GM19438 (cell line): ENCODE measurements around the gene ODAD4.

Source experiments
- ATAC-seq: cut with Tn5 transposase; IDR thresholded peaks from one replicate; pipeline ENCODE4 v1.9.1; 2021; ENCODE audit warnings: low read depth; ENCODE audit not compliant: unreplicated experiment

Gene ODAD4

DNA sequence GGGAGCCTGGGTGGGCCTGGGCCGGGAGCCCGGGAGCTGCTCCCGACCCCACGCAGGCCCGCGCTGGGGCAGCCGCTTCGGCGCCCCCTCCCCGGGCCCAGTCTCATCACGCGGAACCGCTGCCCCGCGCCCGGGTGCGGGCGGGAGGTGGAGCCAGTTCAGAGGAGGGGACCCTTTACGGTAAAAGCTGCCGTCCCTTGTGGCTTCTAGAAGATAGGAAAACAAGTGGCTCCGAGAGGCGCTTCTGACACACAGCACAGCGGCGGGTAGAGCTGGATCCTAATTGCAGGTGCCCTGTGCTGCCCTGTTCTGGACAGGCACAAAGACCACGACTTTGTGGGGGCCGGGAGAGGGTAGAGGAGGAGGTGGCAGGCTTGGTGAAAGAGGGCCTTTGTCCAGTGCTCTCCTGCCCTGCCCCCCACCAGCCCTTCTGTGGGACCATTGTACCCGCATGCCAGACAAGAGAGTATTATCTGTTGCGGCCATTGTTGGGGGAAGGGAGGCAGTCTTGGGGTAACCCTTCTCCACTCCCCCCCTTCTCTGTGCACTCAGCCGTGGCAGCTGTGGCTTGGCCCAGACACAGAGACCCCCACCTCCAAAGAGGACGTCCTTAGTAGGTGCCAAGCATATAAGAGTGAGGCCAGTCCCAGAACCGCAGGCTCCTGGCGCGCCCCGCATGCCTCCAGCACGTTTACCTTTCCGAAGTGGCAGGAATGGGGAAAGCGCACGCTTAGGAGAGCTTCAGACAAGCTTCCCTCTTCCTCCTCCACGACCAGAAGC is 36.9 kb downstream of the ODAD4 start:
- peak; percentile 14 for ATAC-seq

DNA sequence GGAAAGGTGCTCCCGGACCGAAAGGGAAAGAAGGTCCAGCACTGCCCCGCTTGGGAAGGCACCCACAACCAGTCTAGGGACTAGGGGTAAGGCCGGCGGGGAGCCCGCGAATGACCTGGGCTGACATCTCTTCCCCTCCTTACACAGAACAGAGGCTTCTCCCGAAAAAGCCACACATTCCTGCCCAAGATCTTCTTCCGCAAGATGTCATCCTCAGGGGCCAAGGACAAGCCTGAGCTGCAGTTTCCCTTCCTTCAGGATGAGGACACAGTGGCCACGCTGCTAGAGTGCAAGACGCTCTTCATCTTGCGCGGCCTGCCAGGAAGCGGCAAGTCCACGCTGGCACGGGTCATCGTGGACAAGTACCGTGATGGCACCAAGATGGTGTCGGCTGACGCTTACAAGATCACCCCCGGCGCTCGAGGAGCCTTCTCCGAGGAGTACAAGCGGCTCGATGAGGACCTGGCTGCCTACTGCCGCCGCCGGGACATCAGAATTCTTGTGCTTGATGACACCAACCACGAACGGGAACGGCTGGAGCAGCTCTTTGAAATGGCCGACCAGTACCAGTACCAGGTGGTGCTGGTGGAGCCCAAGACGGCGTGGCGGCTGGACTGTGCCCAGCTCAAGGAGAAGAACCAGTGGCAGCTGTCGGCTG is 37.6 kb downstream of the ODAD4 start:
- no peak for ATAC-seq

DNA sequence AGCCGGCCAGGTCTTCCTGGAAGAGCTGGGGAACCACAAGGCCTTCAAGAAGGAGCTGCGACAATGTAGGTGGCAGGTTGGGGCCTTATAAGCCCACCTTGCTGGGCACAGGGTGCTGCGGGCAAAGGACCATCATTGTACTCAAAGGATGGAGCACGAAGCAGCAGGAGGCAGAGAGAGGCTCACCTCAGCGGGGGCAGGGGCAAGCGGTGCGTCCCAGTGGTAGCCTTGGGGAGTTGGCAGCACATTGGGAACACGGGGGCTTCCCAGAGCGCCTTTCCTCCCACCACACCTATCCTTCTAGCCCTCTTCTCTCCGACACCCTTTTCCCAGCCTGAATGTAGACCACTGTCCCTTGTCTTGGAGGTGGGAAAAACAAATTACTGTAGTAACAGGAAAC is 38.3 kb downstream of the ODAD4 start:
- ATAC-seq: no peak

DNA sequence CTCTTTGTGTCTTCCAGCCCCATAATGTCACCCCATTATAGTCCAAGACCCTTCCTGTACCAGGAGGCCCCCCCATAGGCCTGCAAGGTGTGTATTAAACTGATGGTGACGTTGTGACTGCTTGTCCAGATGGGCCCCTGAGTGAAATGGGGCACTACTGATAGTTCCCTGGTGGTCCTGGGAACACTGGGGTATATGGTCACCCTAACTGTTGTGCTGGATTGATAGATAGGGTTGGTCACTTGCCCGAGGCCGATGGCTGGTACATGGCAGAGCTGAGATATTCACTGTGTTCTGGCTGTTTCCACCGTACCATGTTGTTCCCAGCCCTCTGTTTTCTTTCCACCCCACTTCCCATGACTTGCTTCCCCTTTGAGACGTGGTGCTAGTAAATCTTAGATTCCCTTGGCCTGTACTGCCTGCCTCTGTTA is 40.5 kb downstream of the ODAD4 start:
- ATAC-seq: no peak

DNA sequence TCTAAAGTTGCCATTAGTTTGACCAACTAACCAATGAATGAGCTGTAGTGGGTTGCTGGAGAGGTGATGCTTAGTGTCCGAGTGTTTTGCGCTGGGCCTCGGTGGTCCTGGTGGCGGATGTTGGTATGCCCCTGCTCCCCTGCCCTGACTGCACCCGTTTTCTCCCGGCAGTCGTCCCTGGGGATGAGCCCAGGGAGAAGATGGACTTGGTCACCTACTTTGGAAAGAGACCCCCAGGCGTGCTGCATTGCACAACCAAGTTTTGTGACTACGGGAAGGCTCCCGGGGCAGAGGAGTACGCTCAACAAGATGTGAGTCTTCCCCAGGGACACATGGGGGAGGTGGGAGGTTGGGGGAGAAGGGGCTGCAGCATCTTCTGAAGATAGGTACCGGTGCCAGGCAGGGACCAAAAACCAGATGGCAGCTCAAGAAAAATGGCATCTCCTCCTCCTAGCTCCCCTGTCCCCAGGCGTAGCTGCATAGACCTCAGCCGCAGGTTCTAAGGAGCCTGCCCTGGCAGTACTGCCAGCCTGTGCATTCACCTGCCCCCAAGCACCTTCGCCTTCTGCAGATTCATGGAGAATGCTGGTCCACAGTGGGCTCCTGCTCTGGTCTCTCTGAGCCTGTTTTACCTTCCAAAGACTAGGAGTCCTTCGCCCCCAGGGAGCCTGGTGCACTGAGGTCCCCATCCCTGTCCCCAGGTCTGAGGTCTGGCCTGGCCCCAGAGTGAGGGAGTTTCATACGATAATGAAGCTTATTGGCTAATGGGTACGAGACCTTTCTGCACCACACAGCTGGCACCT is 41.5 kb downstream of the ODAD4 start:
- no peak for ATAC-seq

DNA sequence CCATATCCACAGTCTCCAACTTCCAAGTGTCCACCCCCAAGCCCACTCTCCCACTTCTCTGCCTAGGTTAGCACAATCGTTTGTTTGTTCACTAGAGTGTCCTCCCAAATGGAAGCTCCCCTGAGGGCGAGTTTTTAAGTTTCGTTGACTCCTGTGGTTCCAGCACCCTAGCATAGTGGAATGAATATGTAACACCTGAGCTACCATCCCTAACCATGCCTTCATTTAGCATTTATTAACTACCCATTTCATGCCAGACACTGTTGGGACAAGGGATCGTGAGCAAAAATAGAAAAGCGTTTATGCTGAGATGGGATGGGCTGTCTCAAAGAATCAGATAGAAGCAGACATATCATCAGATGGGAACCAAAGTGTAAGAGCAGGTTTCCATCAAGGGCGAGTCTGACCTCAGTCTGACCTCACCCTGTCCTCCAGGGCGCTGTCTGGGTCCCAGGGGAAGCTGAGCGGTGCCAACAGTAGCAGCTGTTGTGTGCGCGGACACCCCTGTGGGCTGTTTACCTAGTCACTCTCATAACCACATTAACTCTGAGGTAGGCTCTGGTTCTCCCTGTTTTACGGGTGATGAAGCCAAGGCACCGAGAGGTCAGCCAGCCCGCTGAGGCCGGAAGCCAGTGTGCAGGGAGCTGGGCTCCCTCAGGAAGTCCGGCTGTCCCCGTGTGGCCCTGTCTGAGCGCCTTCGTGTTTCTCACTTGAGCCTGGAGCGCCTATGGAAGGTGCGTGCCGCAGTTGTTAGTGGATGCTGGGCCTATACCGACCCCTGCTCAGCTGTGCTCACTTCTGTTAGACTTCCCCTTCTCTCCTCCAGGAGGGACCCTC is 42.4 kb downstream of the ODAD4 start:
- ATAC-seq: no peak

DNA sequence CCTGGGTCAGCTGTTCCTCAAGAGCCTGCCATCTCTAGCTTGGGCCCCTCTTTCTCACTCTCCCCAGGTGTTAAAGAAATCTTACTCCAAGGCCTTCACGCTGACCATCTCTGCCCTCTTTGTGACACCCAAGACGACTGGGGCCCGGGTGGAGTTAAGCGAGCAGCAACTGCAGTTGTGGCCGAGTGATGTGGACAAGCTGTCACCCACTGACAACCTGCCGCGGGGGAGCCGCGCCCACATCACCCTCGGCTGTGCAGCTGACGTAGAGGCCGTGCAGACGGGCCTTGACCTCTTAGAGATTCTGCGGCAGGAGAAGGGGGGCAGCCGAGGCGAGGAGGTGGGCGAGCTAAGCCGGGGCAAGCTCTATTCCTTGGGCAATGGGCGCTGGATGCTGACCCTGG is 43.0 kb downstream of the ODAD4 start:
- no peak for ATAC-seq

DNA sequence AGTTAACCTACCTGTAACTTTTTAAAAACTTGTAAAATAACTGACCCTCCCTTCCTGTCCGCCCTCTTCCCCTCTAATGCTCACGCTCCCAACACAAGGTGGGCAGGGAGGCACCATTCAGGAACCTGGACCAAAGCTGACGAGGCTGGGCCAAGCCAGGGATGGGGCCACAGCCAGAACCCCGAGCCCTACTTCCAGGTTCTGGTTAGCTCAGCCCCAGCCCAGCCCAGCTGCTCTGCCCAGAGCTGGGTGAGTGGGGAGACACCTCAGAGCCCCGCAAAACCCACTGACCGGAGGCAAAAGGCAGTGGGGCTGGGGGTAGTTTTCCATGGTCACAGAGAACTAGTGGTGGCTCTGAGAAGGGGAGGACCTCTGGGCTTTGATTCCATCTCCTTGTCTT is 43.6 kb downstream of the ODAD4 start:
- ATAC-seq: no peak

DNA sequence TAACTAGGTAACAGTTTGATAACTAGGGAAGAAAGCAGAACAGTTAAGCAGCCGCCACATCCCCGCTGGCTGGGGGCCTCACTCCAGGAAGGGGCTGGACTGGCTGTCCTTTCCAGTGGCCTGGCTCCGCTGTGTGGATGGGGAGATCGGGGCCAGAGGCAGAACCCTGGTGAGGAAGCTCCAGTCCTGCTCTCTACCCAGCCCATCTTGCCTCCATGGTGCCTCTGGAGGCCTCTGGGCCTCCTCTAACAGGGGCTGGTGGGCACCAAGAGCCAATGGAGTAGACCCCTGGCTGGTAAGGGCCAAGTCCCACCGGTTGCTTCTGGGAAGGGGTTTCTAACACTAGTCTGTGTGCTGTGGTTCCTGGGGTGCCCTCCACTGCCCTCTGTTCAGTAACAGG is 44.2 kb downstream of the ODAD4 start:
- ATAC-seq: no peak

DNA sequence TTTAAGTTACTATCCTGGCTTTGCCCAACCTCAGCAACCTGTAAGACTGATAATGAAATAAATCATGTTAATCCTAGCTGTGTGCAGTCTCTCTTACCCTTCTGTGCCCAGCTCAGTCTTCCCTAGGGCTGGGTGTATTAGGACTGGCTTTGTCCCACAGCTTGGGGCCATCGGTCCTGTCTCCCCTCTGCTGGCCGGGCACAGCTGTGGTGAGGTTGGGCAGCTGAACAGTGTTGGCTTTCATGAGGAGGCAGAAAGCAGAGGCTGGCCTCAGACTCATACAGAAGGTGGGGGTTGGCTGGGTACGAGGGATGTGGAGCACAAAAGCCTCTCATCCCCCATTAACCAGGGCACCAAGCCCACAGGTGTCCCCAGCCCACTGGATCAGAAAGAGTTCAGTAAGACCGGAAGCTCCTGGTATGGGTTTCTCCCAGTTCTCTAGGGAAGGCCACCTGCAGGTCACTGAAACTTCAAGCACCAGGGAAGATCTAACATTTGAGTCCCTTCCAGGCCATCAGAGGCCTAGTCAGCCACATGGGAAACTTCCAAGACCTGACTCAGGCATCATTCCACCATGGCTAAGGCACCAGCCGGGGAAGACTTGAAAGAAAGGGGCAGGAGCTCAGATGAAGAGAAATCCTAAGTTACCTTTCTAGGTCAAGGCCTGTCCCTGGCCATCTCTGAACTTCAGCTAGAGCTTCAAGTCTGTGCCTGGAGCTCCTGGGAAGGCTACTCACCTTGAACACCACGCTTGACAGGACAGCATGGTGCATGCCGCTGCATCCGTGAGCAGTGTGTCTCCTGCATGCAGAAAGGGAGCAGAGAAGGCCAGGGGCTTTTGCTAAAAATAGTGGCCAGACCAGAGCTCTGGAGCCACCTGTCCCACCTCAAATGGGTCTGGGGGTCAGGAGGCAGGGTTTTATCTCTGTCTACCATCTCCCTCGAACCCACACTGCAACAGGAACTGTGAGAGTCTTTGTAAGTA is 45.0 kb downstream of the ODAD4 start:
- ATAC-seq: no peak

DNA sequence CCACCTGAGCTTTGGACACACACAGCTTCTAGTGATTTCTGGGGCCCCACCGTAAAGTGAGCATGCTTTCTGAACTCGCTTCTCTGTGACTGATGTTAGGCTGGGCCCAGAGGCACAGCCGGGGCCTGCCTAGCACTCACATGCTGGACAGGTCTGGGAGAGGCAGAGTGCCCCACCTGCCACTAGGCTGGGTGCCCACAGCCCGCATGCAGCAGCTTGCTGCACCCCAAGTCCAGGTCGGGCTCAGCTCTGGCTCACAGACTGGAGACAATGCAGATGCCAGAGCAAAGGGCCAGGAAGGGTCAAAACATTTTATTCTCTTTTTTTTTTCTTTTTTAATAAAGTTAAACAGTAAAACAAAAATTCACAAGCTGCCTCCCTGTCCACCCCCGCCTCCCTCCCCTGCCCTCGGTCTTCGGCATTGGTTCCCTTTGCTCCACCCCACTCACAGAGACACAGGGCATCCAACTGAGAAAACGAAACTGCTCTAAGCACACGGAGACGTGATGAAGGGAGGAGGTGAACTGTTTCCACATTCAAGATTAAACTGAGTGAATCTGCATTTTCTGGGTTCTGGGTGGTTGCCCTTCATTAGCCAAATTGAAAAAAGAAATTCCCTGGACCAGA is 45.8 kb downstream of the ODAD4 start:
- ATAC-seq: no peak

DNA sequence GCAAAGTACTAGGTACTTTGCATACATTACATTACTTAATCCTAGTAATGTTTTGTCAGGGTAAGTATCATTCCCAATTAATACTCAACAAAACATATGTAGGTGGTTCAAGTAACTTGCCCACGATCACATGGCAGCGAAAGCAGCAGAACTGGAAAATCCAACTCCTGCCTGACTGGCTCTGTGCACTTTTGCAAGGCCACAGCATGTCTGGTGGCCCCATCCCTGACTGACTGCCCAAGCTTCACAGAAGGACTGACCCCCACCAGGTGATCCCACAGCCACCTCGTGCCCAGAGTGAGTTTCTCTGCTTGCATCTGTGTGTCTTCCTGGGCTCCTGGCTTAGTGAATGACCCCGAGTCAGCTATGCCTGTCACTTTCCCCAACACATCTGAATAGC is 47.6 kb downstream of the ODAD4 start:
- ATAC-seq: no peak

DNA sequence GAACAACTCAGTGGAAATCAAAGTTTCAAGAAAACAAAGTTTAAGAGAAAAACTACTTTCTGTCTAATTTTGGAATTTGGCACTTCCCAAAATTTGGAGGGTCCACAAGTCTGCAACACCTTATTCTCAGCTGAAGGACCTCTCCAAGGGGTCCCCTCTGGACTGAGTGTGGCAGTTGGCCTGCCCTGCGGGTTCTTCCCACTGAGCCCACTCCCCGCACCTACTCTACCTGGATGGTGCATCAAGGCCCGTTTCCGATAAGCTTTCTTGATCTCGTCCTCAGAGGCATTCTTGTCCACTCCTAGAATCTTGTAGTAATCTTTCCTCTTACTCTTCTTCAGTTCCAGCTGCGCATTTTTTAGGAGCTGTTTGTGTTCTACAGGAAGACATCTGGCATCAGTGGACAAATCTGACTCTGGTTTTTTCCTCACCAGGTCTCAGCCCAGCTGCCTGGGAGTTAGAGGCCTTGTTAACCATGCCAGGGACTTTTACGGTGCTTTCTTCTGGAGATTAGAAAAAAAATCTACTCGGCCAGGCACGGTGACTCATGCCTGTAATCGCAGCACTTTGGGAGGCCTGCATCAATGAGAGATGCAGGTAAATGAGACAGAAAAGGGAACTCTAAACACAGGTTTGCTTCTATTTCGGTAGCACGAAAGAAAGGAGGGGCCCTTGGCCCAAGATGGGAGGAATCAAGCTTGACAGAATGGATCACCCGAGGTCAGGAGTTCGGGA is 51.8 kb downstream of the ODAD4 start:
- ATAC-seq: no peak

DNA sequence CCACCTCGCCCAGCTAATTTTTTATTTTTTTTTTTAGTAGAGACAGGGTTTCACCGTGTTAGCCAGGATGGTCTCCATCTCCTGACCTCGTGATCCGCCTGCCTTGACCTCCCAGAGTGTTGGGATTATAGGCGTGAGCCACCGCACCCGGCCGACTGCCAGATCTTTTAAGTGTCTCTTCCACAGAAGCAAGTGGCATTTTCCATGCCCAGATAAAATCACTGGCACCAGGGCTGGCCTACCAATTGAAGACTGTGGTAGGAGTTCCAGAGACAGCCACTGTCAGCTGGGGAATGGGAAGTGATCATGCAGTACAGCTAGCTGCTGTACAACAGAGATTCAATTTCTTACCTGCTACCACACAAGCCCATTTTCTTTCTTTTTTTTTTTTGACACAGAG is 54.0 kb downstream of the ODAD4 start:
- ATAC-seq: no peak

DNA sequence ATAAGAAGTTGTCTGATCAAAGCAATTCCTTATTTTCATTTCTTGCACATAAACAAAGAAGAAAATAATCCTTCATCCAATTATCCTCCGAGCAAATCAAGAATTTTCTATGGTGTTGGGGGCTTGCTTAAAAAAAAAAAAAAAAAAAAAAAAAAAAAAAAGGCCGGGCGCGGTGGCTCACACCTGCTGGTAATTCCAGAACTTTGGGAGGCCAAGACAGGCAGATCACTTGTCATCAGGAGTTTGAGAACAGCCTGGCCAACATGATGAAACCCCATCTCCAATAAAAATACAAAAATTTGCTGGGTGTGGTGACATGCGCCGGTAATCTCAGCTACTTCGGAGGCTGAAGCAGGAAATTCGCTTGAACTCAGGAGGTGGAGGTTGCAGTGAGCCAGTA is 55.5 kb downstream of the ODAD4 start:
- no peak for ATAC-seq

DNA sequence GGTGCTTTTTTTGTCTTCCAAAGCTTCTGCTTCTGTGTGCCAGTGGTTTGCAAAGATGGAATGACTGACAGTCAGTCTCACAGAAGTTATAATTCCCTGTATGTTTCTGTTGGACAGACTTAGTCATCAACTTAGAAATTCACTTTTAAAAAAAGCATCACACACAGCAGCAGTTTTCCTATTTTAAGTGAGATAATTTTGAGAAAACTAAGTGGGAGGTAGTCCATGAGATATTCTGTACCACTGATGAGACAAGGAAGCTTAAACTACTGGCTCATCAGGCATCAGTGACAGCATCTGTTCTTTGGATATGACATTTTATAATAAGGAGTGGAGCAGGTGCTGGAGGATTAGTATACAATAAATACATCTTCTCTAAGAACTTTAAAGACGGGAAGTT is 56.2 kb downstream of the ODAD4 start:
- ATAC-seq: no peak

DNA sequence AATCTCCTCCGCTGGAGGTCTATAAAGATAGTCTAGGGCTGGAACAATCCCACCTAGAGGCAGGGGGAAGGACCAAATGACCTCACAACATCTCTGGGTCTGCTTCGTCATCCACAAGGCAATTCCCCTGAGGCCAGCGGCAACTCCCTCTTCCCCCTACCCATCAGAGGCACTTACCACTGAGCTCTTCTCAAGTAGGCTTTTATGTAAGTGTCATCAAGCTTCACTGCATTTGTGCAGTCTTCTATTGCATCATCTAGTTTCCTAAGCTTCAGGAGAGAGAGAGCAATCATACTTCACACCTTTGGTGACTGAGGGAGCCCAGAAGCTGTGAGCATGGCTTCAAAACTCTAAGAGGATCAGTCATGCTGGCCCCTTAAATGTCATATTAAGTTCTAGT is 57.2 kb downstream of the ODAD4 start:
- no peak for ATAC-seq

DNA sequence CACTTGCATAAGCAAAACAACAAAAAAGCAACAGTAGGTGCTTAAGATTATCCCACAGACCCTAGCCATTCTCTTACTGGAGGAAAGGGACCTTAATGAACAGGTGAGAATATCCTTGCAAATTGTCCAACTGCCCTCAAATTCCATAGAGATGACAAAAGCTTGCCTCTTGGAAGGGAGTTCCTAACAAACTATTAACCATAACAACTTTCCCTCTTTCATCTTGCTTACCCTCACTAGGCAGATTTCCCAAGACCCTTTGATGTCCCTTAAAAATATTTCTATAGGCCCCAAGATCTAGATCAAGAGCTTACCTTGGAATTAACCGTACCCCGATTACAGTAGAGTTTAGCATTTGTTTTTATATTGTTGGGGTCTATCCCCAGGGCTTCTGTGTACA is 58.0 kb downstream of the ODAD4 start:
- no peak for ATAC-seq
